HCT116 (cell line): ENCODE results near the gene LDB2. TPM values are rescaled to one million over a fixed set of nuclear protein-coding genes. Genes with fewer than 3 reads are reported as not detected.

Experiments used
- ATAC-seq: fragments of 200-7000 bp; cut with Tn5 transposase; 2 replicates; pipeline ENCODE4 v1.9.1; 2020; ENCODE audit warnings: mild to moderate bottlenecking, moderate library complexity
- BruUV-seq: library from RNA; stranded (reverse); fragments of 400-500 nt; replicated peaks from 2 replicates; lab custom pipeline; 2021; lab: Mats Ljungman, UMichigan
- CTCF ChIA-PET: fragments of 300-600 bp; sonication (Branson Sonifier 250); formaldehyde crosslinking; loops from one replicate; lab custom pipeline; 2021; ENCODE audit warnings: antibody characterized with exemption; lab: Charles Lee
- POLR2A ChIA-PET: fragments of 300-600, 350-600 bp; sonication (Branson Sonifier 250); formaldehyde crosslinking; loops from one replicate; lab custom pipeline; 2021; ENCODE audit warnings: antibody characterized with exemption; lab: Charles Lee
- RAD21 ChIA-PET, 2 experiments: fragments of 300-600 bp; sonication (Branson Sonifier 250); formaldehyde crosslinking; loops; one replicate each; lab custom pipeline; 2023; ENCODE audit warnings: low total read pairs in 2 of 2; ENCODE audit not compliant: uncharacterized antibody in 2 of 2, unreplicated experiment in 2 of 2, low non-redundant PET in 1 of 2; lab: Charles Lee
- DNase-seq: peaks from one replicate; pipeline ENCODE4 v3.0.0-alpha.2; 2010; ENCODE audit warnings: low read depth, low spot score
- H2AFZ ChIP-seq: fragments of 200-600 bp; shearing (Covaris generic), sonication (generic); 2 replicates; pipeline ENCODE4 v1.6.1; 2017; ENCODE audit warnings: low read depth, mixed run types, mixed read lengths, antibody characterized with exemption, low read length; ENCODE audit not compliant: poor library complexity, severe bottlenecking
- H3K27ac ChIP-seq: 2 replicates; pipeline ENCODE4 v1.5.1; 2012; ENCODE audit warnings: low read depth, low read length
- H3K27me3 ChIP-seq: fragments of 200-600 bp; sonication (generic); 2 replicates; pipeline ENCODE4 v1.6.1; 2016; ENCODE audit warnings: mixed run types, low read length, mixed read lengths; ENCODE audit not compliant: insufficient read depth
- H3K36me3 ChIP-seq, 2 experiments: fragments of 200-500 bp in 1 of 2; fragments of 200-600 bp in 1 of 2; sonication (Bioruptor generic) in 1 of 2; sonication (generic) in 1 of 2; 2 replicates each; pipeline versions ENCODE4 v1.5.1 to v1.6.1; 2014 to 2016; ENCODE audit warnings: low read length in 2 of 2, inconsistent platforms in 1 of 2, mixed read lengths in 1 of 2, mixed run types in 1 of 2; ENCODE audit not compliant: insufficient read depth in 2 of 2, control insufficient read depth in 1 of 2
- H3K4me1 ChIP-seq, 2 experiments: fragments of 200-600 bp in 1 of 2; sonication (generic) in 1 of 2; 2 replicates each; pipeline versions ENCODE4 v1.5.1 to v1.6.1; 2012 to 2017; ENCODE audit warnings: low read length in 2 of 2, inconsistent platforms in 1 of 2, mild to moderate bottlenecking in 1 of 2, mixed read lengths in 1 of 2, mixed run types in 1 of 2, moderate library complexity in 1 of 2; ENCODE audit not compliant: insufficient read depth in 2 of 2, control insufficient read depth in 1 of 2
- H3K4me2 ChIP-seq: fragments of 200-600 bp; sonication (generic); 2 replicates; pipeline ENCODE4 v1.6.1; 2017; ENCODE audit warnings: mixed run types, low read length, mixed read lengths
- H3K4me3 ChIP-seq, 2 experiments: fragments of 200-600 bp in 1 of 2; sonication (generic) in 1 of 2; replicated peaks in 1 of 2; 2 replicates each; pipeline ENCODE4 v1.5.1; 2011 to 2016; ENCODE audit warnings: low read length in 2 of 2, control low read depth in 1 of 2, low read depth in 1 of 2, mild to moderate bottlenecking in 1 of 2, mixed read lengths in 1 of 2, mixed run types in 1 of 2
- H3K79me2 ChIP-seq: fragments of 200-600 bp; sonication (generic); 2 replicates; pipeline ENCODE4 v1.6.1; 2017; ENCODE audit warnings: mild to moderate bottlenecking, mixed run types, low read length, moderate library complexity, mixed read lengths; ENCODE audit not compliant: insufficient read depth
- H3K9ac ChIP-seq: fragments of 200-600 bp; sonication (generic); 2 replicates; pipeline ENCODE4 v1.6.1; 2016; ENCODE audit warnings: low read length, mixed read lengths
- H3K9me2 ChIP-seq: fragments of 200-600 bp; sonication (generic), shearing (Covaris generic); 2 replicates; pipeline ENCODE4 v1.6.1; 2017; ENCODE audit warnings: mixed run types, mild to moderate bottlenecking, moderate library complexity; ENCODE audit not compliant: insufficient read depth
- H3K9me3 ChIP-seq, 2 experiments: fragments of 200-500 bp in 1 of 2; fragments of 200-600 bp in 1 of 2; sonication (Bioruptor generic) in 1 of 2; sonication (generic) in 1 of 2; 2 replicates each; pipeline ENCODE4 v1.6.1; 2014 to 2017; ENCODE audit warnings: low read length in 2 of 2, mixed read lengths in 2 of 2, inconsistent platforms in 1 of 2, low read depth in 1 of 2, mild to moderate bottlenecking in 1 of 2, mixed run types in 1 of 2, moderate library complexity in 1 of 2; ENCODE audit not compliant: control insufficient read depth in 1 of 2, insufficient read depth in 1 of 2
- H4K20me1 ChIP-seq: fragments of 200-600 bp; sonication (generic), shearing (Covaris generic); 2 replicates; pipeline ENCODE4 v1.6.1; 2017; ENCODE audit warnings: mixed run types, mild to moderate bottlenecking, moderate library complexity; ENCODE audit not compliant: insufficient read depth
- EGR1 ChIP-seq: IDR thresholded peaks from 2 replicates; pipeline ENCODE4 v1.6.1; 2012; ENCODE audit warnings: low read depth
- POLR2A ChIP-seq: IDR thresholded peaks from 2 replicates; pipeline ENCODE4 v1.7.0; 2011; ENCODE audit warnings: borderline replicate concordance; ENCODE audit not compliant: insufficient read depth, insufficient read length; ENCODE audit errors: extremely low read depth
- POLR2AphosphoS5 ChIP-seq: IDR thresholded peaks from 2 replicates; pipeline ENCODE4 v1.6.1; 2011; ENCODE audit warnings: mild to moderate bottlenecking, low read depth, low read length, moderate library complexity
- RAD21 ChIP-seq: IDR thresholded peaks from 2 replicates; pipeline ENCODE4 v1.6.1; 2012; ENCODE audit warnings: low read depth, mild to moderate bottlenecking
- SIN3A ChIP-seq: IDR thresholded peaks from 2 replicates; pipeline ENCODE4 v1.6.1; 2012; ENCODE audit warnings: low read depth
- YY1 ChIP-seq: IDR thresholded peaks from 2 replicates; pipeline ENCODE4 v1.6.1; 2011; ENCODE audit warnings: low read length, low read depth, moderate library complexity, mild to moderate bottlenecking; ENCODE audit not compliant: insufficient replicate concordance; ENCODE audit errors: extremely low read depth
- intact Hi-C: fragments of 100-400 bp; cut with micrococcal nuclease; formaldehyde crosslinking; loops from 2 replicates; pipeline ENCODE4 v1.10.0; 2022
- total RNA-seq: library from RNA; stranded (reverse); gene quantifications from one replicate; pipeline ENCODE4 v1.2.1, GENCODE V29; 2021; ENCODE audit not compliant: unreplicated experiment
- TF ChIP-seq, protein P1 (sequence below): IDR thresholded peaks from 2 replicates; pipeline ENCODE4 v1.6.1; 2011; ENCODE audit warnings: mild to moderate bottlenecking, low read length, moderate library complexity; ENCODE audit not compliant: insufficient replicate concordance; ENCODE audit errors: extremely low read depth
- TF ChIP-seq, protein P2 (sequence below): IDR thresholded peaks from 2 replicates; pipeline ENCODE4 v1.6.1; 2012; ENCODE audit warnings: low read depth

The LDB2 gene
- total RNA-seq, 1 experiment from 2014 or later: 0.12 TPM

DNA sequence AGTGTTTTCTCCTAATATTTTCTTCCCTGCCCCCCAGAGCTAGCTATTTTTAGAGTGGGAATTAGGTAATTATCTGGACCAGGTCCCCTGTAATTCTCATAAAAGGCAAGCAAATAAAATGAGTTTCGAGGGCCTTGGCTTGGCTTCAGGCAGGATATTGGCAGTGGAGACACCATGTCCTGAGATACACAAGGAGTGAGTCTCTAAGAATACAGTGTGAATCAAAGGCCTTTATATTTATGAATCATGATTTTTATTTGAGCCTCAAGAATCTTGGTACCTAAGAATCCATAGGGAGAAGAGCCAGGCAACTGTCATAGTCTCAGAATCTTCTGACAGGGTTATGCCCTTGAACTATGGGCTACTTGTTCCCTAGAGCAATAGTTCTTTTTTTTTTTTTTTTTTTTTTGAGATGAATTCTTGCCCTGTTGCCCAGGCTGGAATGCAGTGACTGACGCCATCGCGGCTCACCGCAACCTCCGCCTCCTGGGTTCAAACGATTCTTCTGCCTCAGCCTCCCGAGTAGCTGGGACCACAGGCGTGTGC lies 205.4 kb downstream of the LDB2 start:
- H3K79me2 ChIP-seq: no peaks in the 10 kb centered on the region
- BruUV-seq: no TSS peak
- TF ChIP-seq YY1: no peak
- TF ChIP-seq POLR2A: no peak
- TF ChIP-seq SIN3A: no peak
- no peak for TF ChIP-seq POLR2AphosphoS5
- TF ChIP-seq EGR1: no peak
- TF ChIP-seq, protein P1, sequence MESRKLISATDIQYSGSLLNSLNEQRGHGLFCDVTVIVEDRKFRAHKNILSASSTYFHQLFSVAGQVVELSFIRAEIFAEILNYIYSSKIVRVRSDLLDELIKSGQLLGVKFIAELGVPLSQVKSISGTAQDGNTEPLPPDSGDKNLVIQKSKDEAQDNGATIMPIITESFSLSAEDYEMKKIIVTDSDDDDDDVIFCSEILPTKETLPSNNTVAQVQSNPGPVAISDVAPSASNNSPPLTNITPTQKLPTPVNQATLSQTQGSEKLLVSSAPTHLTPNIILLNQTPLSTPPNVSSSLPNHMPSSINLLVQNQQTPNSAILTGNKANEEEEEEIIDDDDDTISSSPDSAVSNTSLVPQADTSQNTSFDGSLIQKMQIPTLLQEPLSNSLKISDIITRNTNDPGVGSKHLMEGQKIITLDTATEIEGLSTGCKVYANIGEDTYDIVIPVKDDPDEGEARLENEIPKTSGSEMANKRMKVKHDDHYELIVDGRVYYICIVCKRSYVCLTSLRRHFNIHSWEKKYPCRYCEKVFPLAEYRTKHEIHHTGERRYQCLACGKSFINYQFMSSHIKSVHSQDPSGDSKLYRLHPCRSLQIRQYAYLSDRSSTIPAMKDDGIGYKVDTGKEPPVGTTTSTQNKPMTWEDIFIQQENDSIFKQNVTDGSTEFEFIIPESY: no peak
- TF ChIP-seq, protein P2, sequence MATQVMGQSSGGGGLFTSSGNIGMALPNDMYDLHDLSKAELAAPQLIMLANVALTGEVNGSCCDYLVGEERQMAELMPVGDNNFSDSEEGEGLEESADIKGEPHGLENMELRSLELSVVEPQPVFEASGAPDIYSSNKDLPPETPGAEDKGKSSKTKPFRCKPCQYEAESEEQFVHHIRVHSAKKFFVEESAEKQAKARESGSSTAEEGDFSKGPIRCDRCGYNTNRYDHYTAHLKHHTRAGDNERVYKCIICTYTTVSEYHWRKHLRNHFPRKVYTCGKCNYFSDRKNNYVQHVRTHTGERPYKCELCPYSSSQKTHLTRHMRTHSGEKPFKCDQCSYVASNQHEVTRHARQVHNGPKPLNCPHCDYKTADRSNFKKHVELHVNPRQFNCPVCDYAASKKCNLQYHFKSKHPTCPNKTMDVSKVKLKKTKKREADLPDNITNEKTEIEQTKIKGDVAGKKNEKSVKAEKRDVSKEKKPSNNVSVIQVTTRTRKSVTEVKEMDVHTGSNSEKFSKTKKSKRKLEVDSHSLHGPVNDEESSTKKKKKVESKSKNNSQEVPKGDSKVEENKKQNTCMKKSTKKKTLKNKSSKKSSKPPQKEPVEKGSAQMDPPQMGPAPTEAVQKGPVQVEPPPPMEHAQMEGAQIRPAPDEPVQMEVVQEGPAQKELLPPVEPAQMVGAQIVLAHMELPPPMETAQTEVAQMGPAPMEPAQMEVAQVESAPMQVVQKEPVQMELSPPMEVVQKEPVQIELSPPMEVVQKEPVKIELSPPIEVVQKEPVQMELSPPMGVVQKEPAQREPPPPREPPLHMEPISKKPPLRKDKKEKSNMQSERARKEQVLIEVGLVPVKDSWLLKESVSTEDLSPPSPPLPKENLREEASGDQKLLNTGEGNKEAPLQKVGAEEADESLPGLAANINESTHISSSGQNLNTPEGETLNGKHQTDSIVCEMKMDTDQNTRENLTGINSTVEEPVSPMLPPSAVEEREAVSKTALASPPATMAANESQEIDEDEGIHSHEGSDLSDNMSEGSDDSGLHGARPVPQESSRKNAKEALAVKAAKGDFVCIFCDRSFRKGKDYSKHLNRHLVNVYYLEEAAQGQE: no peak
- TF ChIP-seq RAD21: no peak
- H3K27ac ChIP-seq: no peak overlapping the region
- ChIA-PET RAD21 (no interaction called here), CTCF (no interaction called here), POLR2A (no interaction called here)
- no peak overlapping the region for H2AFZ ChIP-seq
- no peak overlapping the region for H3K9ac ChIP-seq
- ATAC-seq (no peak), DNase-seq (no peak)
- intact Hi-C loops: no loop called here
- no peaks in the 10 kb centered on the region for H3K36me3 ChIP-seq
- no peaks in the 10 kb centered on the region for H3K4me1 ChIP-seq
- no peaks in the 10 kb centered on the region for H4K20me1 ChIP-seq
- H3K9me2 ChIP-seq: no peaks in the 10 kb centered on the region
- no peak overlapping the region for H3K4me3 ChIP-seq
- H3K27me3 ChIP-seq: peaks cover 5% of the 10 kb centered on the region; the same call in 1 of the 2 replicates
- H3K9me3 ChIP-seq: no peaks in the 10 kb centered on the region
- no peak overlapping the region for H3K4me2 ChIP-seq
